GM12873 (cell line): ENCODE results near the gene LRFN2.

Experiments
- TF ChIP-seq, protein P1 (sequence below): IDR thresholded peaks from 2 replicates; pipeline ENCODE4 v1.5.1; 2012; ENCODE audit warnings: low read depth, mild to moderate bottlenecking, moderate library complexity, low read length, control low read depth; ENCODE audit not compliant: insufficient read depth; ENCODE audit errors: missing control alignments

Gene LRFN2

DNA sequence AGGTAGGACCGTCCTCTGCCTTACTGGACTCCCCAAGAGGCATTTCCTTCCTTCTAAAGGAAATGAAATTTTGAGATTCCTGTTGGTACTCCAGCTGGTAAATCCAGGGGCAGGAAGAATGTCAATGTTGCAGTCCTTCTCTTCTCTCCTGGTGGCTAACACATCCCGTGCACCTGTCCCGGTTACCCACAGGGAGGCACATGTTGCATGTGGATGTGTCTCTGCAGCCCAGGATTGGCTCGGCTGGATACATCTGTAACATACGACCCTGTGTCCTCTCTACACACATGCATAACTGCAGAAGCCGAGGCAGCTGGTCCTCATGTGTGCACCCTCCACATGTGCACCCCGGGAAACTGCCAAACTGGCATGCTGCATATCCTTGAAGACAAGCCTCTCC, 1.3 kb upstream of the LRFN2 start:
- TF ChIP-seq, protein P1, sequence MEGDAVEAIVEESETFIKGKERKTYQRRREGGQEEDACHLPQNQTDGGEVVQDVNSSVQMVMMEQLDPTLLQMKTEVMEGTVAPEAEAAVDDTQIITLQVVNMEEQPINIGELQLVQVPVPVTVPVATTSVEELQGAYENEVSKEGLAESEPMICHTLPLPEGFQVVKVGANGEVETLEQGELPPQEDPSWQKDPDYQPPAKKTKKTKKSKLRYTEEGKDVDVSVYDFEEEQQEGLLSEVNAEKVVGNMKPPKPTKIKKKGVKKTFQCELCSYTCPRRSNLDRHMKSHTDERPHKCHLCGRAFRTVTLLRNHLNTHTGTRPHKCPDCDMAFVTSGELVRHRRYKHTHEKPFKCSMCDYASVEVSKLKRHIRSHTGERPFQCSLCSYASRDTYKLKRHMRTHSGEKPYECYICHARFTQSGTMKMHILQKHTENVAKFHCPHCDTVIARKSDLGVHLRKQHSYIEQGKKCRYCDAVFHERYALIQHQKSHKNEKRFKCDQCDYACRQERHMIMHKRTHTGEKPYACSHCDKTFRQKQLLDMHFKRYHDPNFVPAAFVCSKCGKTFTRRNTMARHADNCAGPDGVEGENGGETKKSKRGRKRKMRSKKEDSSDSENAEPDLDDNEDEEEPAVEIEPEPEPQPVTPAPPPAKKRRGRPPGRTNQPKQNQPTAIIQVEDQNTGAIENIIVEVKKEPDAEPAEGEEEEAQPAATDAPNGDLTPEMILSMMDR: no peak

DNA sequence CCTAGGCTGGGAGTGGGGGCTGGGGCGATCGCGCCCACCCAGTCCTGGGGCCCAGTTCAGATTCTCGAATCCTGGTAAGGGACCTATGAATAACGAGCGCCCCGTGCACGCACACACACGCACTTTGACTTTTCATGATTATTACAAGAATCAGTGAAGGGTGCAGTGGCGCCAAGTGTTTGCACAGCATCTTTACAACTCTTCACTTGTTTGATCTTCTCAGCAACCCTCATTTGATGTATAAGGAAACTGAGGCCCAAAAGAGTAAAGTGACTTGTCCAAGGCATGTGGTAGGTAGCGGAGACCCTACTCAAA, 863 bp upstream of the LRFN2 start:
- TF ChIP-seq, protein P1: no peak

DNA sequence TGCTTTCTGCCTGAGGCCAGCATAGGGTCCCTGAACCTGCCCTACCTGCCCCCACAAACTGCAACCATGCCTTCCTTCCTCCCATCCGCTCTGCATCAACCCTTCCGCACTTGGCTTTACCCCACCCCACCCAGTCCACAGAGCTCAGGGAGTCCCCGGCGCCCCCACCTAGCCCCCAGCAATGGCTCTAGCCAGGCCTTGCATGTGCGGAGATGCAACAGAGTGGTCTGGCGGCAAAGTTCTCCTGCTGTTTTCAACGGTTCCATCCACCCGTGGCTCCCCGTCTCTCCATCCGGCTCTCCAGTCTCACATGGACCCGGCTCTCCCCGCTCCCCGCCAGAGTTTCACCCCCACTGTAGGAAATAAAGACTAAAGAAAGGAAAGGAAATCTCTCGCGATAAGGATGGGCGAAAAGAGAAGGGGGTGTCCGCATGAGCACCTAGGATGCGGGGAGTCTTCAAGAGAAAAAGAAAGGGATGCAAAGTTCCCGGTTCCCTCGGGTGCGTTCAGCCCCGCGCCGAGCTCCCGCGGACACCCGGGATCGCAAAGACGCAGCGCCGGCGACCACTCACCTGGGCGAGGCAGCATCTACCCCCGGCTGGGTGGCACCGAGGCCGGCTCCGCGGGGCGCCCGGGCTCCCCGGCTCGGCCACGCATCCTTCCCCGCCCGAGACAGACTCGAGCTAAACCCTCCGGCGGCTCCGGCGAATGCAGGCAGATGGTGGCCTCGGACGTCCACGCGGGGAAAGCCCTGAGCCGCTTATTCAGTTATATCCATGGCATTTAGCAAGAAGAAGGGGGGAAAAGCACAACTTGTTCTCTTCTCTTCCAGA, 579 bp downstream of the LRFN2 start:
- TF ChIP-seq, protein P1: no peak

DNA sequence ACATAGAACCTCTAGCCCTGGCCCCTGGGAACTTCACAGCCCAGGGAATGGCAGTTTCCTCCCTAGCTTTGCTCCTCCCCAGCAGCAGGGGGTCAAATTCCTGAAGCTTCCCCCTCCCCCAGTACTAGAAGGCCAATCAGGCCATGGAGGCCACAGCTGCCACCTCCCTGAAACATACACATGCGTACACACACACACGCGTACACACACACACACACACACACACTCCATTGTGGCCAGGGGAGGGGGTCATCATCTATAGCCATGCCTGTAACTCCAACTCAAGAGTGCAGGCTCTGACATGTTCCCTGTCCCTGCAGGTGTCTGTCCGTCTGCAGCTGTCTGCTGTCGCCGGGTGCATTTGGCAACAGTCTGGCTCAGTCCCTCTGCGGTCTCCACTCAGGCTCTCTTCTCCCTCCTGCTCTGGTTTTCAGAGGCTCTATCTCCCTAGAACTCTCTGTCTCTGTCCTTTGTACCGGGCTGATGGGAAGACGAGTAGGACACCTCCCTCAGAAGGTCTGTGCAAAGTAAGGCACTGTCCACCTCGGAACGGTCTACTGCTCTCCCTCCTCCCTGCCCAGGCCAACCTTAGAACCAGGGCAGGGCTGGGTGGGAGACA, 1.4 kb downstream of the LRFN2 start:
- TF ChIP-seq, protein P1: no peak

DNA sequence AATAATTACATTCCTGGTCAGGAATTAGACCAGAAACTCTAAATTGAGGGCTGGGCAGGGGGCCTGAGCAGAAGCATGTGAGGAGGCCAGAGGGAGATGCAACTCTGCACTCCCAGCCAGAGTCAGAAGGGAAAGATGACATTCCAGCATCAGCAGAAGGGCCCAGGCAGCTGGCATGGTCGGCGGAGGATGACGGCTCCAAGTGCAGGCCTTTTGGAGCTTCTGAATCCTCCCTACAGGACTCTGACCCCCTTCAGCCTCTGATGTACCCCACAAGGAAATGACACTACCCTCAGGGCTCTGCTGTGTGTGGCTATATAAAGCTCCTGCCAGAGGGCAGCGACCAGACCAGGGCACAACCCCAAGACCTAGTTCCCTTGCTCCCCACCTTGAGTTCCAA, 1.9 kb downstream of the LRFN2 start:
- TF ChIP-seq, protein P1: no peak

DNA sequence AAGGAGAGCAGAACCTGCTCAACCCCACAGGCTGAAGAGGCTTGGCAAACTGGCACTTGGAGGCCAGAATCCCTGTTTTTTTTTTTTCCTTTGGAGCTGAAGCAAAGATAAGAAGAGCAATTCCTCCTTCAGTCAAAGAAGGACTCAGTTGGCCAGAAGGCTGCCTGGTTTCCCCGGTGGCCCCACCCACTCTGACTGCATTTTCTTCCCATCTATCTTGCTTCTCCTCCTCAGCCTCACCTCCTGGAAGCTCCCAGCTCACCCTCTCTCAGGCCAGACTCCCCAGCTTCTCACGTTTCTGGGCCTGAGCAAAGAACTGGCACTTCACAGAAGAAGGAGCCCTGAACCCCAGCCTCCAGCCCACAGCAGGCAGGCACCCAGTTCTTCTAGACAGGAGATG, 2.4 kb downstream of the LRFN2 start:
- TF ChIP-seq, protein P1: no peak

DNA sequence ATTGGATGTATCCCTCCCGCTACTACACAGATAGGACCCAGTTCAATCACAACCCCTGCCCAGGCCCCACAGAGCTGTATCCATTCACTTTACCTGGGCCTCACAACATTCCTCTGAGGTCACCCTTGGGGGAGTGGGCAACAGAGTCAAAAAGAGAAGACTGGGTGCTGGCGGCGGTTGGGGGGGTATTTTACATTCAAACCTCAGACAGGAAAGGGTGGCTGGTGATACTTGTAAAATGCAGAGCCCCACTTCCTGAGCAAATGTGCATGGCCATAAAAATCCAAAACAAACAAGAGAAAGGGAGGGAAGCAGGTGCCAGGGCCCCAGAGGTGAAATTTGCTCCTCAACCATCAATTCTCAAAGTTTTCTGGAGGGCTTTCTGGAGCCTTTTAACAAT, 3.5 kb downstream of the LRFN2 start:
- TF ChIP-seq, protein P1: no peak
